Fibroblast of lung (primary cell): ENCODE measurements around the gene PSMG2. TPM values are rescaled to one million over a fixed set of nuclear protein-coding genes. Genes with fewer than 3 reads are reported as not detected.

Source experiments
- DNase-seq, 2 donors: peaks; one replicate each; pipeline versions ENCODE4 v3.0.0 to v3.0.0-alpha.2; 2010; ENCODE audit warnings: low read depth in 2 of 2
- H2AFZ ChIP-seq: 2 replicates; pipeline ENCODE4 v1.5.1; 2012; ENCODE audit warnings: low read length, control low read depth, inconsistent platforms
- H3K27ac ChIP-seq: 2 replicates; pipeline ENCODE4 v1.5.1; 2011; ENCODE audit warnings: low read length, control low read depth; ENCODE audit not compliant: insufficient read depth
- H3K27me3 ChIP-seq: 2 replicates; pipeline ENCODE4 v1.5.1; 2011; ENCODE audit warnings: mild to moderate bottlenecking, low read length; ENCODE audit not compliant: control insufficient read depth, insufficient read depth
- H3K36me3 ChIP-seq: 2 replicates; pipeline ENCODE4 v1.5.1; 2011; ENCODE audit warnings: low read length; ENCODE audit not compliant: control insufficient read depth, insufficient read depth
- H3K4me1 ChIP-seq: 2 replicates; pipeline ENCODE4 v1.5.1; 2011; ENCODE audit warnings: low read length; ENCODE audit not compliant: control insufficient read depth, insufficient read depth; ENCODE audit errors: extremely low read depth
- H3K4me2 ChIP-seq: 2 replicates; pipeline ENCODE4 v1.5.1; 2011; ENCODE audit warnings: low read length, control low read depth; ENCODE audit not compliant: insufficient read depth; ENCODE audit errors: extremely low read depth
- H3K4me3 ChIP-seq, 4 experiments: fragments of 200-600 bp in 1 of 4; sonication (generic) in 1 of 4; replicated peaks in 1 of 4; 2 replicates each; pipeline ENCODE4 v1.5.1; 2011 to 2016; ENCODE audit warnings: low read length in 4 of 4, low read depth in 3 of 4, mild to moderate bottlenecking in 3 of 4, control low read depth in 2 of 4, inconsistent platforms in 1 of 4, mixed read lengths in 1 of 4; ENCODE audit not compliant: insufficient read depth in 1 of 4; ENCODE audit errors: control extremely low read depth in 1 of 4
- H3K79me2 ChIP-seq: 2 replicates; pipeline ENCODE4 v1.5.1; 2012; ENCODE audit warnings: mild to moderate bottlenecking, low read length, inconsistent platforms; ENCODE audit not compliant: control insufficient read depth, insufficient read depth
- H3K9ac ChIP-seq: 2 replicates; pipeline ENCODE4 v1.5.1; 2011; ENCODE audit warnings: mild to moderate bottlenecking, low read length, control low read depth; ENCODE audit not compliant: insufficient read depth
- H3K9me3 ChIP-seq: 2 replicates; pipeline ENCODE4 v1.5.1; 2012; ENCODE audit warnings: low read depth, low read length; ENCODE audit not compliant: control insufficient read depth, insufficient read depth
- H4K20me1 ChIP-seq: 2 replicates; pipeline ENCODE4 v1.5.1; 2011; ENCODE audit warnings: low read length; ENCODE audit not compliant: control insufficient read depth, insufficient read depth; ENCODE audit errors: extremely low read depth
- EZH2 ChIP-seq: IDR thresholded peaks from 2 replicates; pipeline ENCODE4 v1.5.1; 2012; ENCODE audit warnings: low read length, control low read depth, mild to moderate bottlenecking; ENCODE audit errors: missing control alignments
- polyA plus RNA-seq, 2 donors: library from polyadenylated mRNA; depleted of rRNA in 1 of 2; stranded (reverse) in 1 of 2; unstranded in 1 of 2; fragments of >200 nt; gene quantifications; 2 replicates each; pipeline ENCODE4 v1.2.1, GENCODE V29; 2011 to 2012; ENCODE audit warnings: missing spikeins in 1 of 2
- total RNA-seq: library from RNA; depleted of rRNA; stranded (reverse); fragments of >200 nt; gene quantifications from 2 replicates; pipeline ENCODE4 v1.2.1, GENCODE V29; 2014
- TF ChIP-seq, protein P1 (sequence below), 2 donors: IDR thresholded peaks in 1 of 2; conservative IDR thresholded peaks in 1 of 2; 1 replicate in 1 of 2; 2 replicates in 1 of 2; pipeline ENCODE4 v1.5.1; 2011 to 2012; ENCODE audit warnings: low read length in 2 of 2, control low read depth in 1 of 2, inconsistent platforms in 1 of 2, low read depth in 1 of 2, mild to moderate bottlenecking in 1 of 2

The PSMG2 gene
- total and polyA plus RNA-seq, 2 donors (not counting 1 experiment from before 2014, with no cell fraction given): 72.8 to 79.4 TPM

DNA sequence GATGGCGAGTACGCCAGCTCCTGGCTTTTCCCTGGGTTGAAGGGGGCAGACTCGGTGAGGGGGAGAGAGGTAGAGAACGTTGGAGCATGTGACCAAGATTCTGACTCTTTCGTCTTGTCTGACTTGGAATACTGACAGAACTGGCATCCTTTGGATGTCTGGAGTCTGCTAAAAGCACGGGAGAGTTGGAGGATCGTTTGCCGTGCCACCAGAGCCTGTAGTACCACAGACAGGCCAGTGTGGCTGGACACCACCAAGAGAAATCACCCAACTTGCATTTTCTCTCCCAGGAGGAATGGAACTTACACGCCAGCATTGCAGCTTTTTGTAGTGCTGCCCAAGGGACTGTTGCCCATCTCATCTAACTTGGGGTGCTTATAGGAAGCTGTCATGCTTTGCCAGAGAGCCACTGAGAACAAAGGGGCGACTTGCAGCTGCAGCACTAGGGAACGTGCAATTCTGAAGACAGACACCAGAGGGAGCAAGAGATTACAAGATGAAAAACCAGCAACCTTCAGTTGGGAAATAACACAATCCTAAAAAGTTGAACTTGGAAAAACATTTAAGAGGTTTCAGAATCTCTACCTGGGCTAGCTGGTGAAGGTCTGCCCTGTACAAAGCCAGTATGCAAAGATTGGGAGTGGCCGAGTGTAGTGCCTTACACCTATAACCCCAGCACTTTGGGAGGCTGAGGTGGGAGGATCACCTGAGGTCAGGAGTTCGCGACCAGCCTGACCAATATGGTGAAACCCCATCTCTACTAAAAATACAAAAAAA, 24.1 kb downstream of the PSMG2 start:
- peaks cover 6% of the 10 kb centered on the region for H3K36me3 ChIP-seq
- no peaks in the 10 kb centered on the region for H3K27me3 ChIP-seq
- no peak for TF ChIP-seq EZH2
- TF ChIP-seq, protein P1, sequence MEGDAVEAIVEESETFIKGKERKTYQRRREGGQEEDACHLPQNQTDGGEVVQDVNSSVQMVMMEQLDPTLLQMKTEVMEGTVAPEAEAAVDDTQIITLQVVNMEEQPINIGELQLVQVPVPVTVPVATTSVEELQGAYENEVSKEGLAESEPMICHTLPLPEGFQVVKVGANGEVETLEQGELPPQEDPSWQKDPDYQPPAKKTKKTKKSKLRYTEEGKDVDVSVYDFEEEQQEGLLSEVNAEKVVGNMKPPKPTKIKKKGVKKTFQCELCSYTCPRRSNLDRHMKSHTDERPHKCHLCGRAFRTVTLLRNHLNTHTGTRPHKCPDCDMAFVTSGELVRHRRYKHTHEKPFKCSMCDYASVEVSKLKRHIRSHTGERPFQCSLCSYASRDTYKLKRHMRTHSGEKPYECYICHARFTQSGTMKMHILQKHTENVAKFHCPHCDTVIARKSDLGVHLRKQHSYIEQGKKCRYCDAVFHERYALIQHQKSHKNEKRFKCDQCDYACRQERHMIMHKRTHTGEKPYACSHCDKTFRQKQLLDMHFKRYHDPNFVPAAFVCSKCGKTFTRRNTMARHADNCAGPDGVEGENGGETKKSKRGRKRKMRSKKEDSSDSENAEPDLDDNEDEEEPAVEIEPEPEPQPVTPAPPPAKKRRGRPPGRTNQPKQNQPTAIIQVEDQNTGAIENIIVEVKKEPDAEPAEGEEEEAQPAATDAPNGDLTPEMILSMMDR (conservative IDR thresholded peaks at IDR 0.05 in 1 of 2, IDR thresholded peaks at IDR 0.05 in 1 of 2; ENCODE audit: low read depth in 1 of 2, low read length in 2 of 2): peak; percentile 88 to 91
- no peak overlapping the region for H3K9ac ChIP-seq
- H3K4me2 ChIP-seq: no peak overlapping the region
- peak; percentile 51 to 79 for DNase-seq
- H3K27ac ChIP-seq: no peak overlapping the region
- H3K9me3 ChIP-seq: no peaks in the 10 kb centered on the region
- no peaks in the 10 kb centered on the region for H3K4me1 ChIP-seq
- H3K4me3 ChIP-seq: no peak overlapping the region
- no peaks in the 10 kb centered on the region for H4K20me1 ChIP-seq
- H3K79me2 ChIP-seq: no peaks in the 10 kb centered on the region
- no peak overlapping the region for H2AFZ ChIP-seq

DNA sequence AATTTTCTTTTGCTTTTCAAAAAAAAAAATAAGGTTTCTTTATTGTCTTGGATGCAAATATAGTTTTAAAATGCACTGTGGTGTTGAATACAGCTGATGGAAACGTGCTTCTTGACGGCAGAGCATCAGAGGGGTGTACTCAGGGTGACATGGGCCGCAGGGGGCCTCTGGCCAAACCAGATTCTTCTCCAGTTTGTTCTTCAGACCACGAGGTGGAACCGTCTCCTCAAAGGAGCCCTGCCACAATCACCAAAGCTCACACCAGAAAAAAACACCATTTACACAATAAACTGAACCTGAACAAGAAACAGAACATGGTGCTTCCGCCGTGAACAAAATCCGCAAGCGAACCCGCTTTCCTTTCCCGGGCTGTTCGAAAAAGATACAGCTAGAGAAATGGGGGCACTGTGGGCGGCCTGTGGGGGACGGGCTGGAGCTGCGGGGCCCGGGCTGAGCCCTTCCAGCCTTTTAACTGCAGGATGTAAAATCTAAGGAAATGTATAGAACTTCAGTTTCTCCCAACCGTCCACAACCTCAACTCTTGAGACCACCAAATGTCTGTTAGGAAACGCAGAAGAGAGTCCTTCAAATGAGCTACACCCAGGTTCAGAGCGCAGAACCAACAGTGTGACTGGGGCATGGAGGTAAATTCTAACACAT, 34.5 kb downstream of the PSMG2 start:
- DNase-seq: no peak

DNA sequence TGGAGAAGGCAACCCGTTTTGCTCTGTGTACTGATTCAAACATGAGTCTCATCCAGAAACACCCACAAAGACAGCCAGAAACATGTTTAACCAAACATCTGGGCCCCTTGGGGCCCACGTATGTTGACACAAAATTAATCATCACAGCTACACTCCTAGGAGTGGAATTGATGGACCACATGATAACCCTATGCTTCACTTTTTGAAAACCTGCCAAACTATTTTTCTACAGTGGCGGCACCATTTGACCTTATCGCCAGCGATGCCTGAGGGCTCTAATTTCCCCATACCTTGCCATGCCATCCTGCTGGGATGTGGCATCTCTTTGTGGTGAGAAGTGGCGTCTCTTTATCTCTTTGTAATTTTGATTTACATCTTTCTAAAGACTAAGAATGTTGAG, 38.5 kb downstream of the PSMG2 start:
- Histone ChIP-seq H3K36me3 (no peaks in the 10 kb centered on the region), H4K20me1 (no peaks in the 10 kb centered on the region), H3K27ac (no peak overlapping the region), H3K79me2 (no peaks in the 10 kb centered on the region), H3K4me1 (peaks cover 5% of the 10 kb centered on the region), H3K9me3 (no peaks in the 10 kb centered on the region), H3K4me2 (no peak overlapping the region), H3K9ac (no peak overlapping the region), H3K27me3 (no peaks in the 10 kb centered on the region), H2AFZ (no peak overlapping the region), H3K4me3 (no peak overlapping the region)
- DNase-seq: peak; percentile 51 to 52
- TF ChIP-seq, protein P1 (conservative IDR thresholded peaks at IDR 0.05 in 1 of 2, IDR thresholded peaks at IDR 0.05 in 1 of 2; ENCODE audit: low read depth in 1 of 2, low read length in 2 of 2): no peak
- no peak for TF ChIP-seq EZH2

More for the DNA sequence above, 34.5 kb downstream of the PSMG2 start:
- H3K27me3 ChIP-seq: no peaks in the 10 kb centered on the region
- H3K36me3 ChIP-seq: no peaks in the 10 kb centered on the region
- no peak for TF ChIP-seq EZH2
- TF ChIP-seq, protein P1 (conservative IDR thresholded peaks at IDR 0.05 in 1 of 2, IDR thresholded peaks at IDR 0.05 in 1 of 2; ENCODE audit: low read depth in 1 of 2, low read length in 2 of 2): no peak
- no peak overlapping the region for H3K4me2 ChIP-seq
- no peak overlapping the region for H2AFZ ChIP-seq
- H3K4me1 ChIP-seq: peaks cover 5% of the 10 kb centered on the region
- H3K27ac ChIP-seq: no peak overlapping the region
- no peaks in the 10 kb centered on the region for H3K79me2 ChIP-seq
- no peaks in the 10 kb centered on the region for H4K20me1 ChIP-seq
- no peak overlapping the region for H3K9ac ChIP-seq
- no peaks in the 10 kb centered on the region for H3K9me3 ChIP-seq
- no peak overlapping the region for H3K4me3 ChIP-seq
